ENCODE results near the gene PGAP6. TPM values are rescaled to one million over a fixed set of nuclear protein-coding genes. Genes with fewer than 3 reads are reported as not detected.
"Not testable (repeated sequence)": the region's sequence is repeated elsewhere in the genome, so short reads cannot be mapped to it uniquely, and the experiment has no call there.

Gene PGAP6
- total RNA-seq (2014; rRNA removed; shearing (Covaris generic)), result 34.9 and 39.7 TPM in 2 replicates

- H3K36me3 ChIP-seq, result peaks cover 25% of the 10 kb centered on the region
- no peak for DNase-seq (ENCODE audit: low read depth in 1 of 2, low spot score in 2 of 2)
- H3K4me3 ChIP-seq, result peak within 1 kb of the TSS; percentile 66
- H3K27ac ChIP-seq, result 0 out of 2 replicates have a peak within 1 kb of the TSS, but pooled peaks have one; percentile 18
- peaks cover 13% of the 10 kb centered on the region for H3K4me1 ChIP-seq (replicated peaks)
- H3K27me3 ChIP-seq (replicated peaks), result no peaks in the 10 kb centered on the region
- no peaks in the 10 kb centered on the region for H3K9me3 ChIP-seq (replicated peaks)
Observed at GRCh38 chr16:381789-382717, at the start of gene PGAP6. PGAP6 (minus strand) TSS chr16:381978; CDS start chr16:381821, 157 bp downstream.

GRCh38 chr16:430904-431303 is 49.1 kb upstream of the PGAP6 start:
- no peak overlapping the region for H3K27ac ChIP-seq
- no peak for DNase-seq (ENCODE audit: low read depth in 1 of 2, low spot score in 2 of 2)
- no peaks in the 10 kb centered on the region for H3K27me3 ChIP-seq (replicated peaks)
- H3K36me3 ChIP-seq, result peaks cover 5% of the 10 kb centered on the region; the same call in 1 of the 2 replicates
- H3K4me1 ChIP-seq (replicated peaks), result peaks cover 12% of the 10 kb centered on the region
- H3K9me3 ChIP-seq (replicated peaks), result no peaks in the 10 kb centered on the region
- H3K4me3 ChIP-seq, result no peak overlapping the region

GRCh38 chr16:427250-427649 is 45.5 kb upstream of the PGAP6 start:
- no peak for DNase-seq (ENCODE audit: low read depth in 1 of 2, low spot score in 2 of 2)
- Histone ChIP-seq H3K9me3 (replicated peaks) (no peaks in the 10 kb centered on the region), H3K4me1 (replicated peaks) (peaks cover 42% of the 10 kb centered on the region), H3K27ac (no peak overlapping the region), H3K27me3 (replicated peaks) (no peaks in the 10 kb centered on the region), H3K36me3 (peaks cover 5% of the 10 kb centered on the region; the same call in 1 of the 2 replicates), H3K4me3 (no peak overlapping the region; the same call in 1 of the 2 replicates)

- peaks cover 42% of the 10 kb centered on the region for H3K4me1 ChIP-seq (replicated peaks)
- H3K27ac ChIP-seq, result no peak overlapping the region
- no peaks in the 10 kb centered on the region for H3K27me3 ChIP-seq (replicated peaks)
- H3K4me3 ChIP-seq, result peak overlapping the region; percentile 52
- H3K9me3 ChIP-seq (replicated peaks), result no peaks in the 10 kb centered on the region
- H3K36me3 ChIP-seq, result peaks cover 5% of the 10 kb centered on the region; the same call in 1 of the 2 replicates
- DNase-seq (ENCODE audit: low read depth in 1 of 2, low spot score in 2 of 2), result no peak
Observed at GRCh38 chr16:426906-427249, 45.1 kb upstream of the PGAP6 start.

GRCh38 chr16:426115-426905 is 44.5 kb upstream of the PGAP6 start:
- H3K27ac ChIP-seq, result no peak overlapping the region
- H3K4me3 ChIP-seq, result peak overlapping the region; percentile 52
- no peaks in the 10 kb centered on the region for H3K27me3 ChIP-seq (replicated peaks)
- peaks cover 5% of the 10 kb centered on the region; the same call in 1 of the 2 replicates for H3K36me3 ChIP-seq
- peaks cover 42% of the 10 kb centered on the region for H3K4me1 ChIP-seq (replicated peaks)
- no peaks in the 10 kb centered on the region for H3K9me3 ChIP-seq (replicated peaks)
- peak in 1 of 2 experiments; percentile 23 for DNase-seq (ENCODE audit: low read depth in 1 of 2, low spot score in 2 of 2)

- no peak overlapping the region for H3K27ac ChIP-seq
- H3K9me3 ChIP-seq (replicated peaks), result no peaks in the 10 kb centered on the region
- DNase-seq (ENCODE audit: low read depth in 1 of 2, low spot score in 2 of 2), result no peak
- H3K4me1 ChIP-seq (replicated peaks), result peaks cover 42% of the 10 kb centered on the region
- peak overlapping the region; percentile 52 for H3K4me3 ChIP-seq
- no peaks in the 10 kb centered on the region for H3K27me3 ChIP-seq (replicated peaks)
- H3K36me3 ChIP-seq, result peaks cover 5% of the 10 kb centered on the region; the same call in 1 of the 2 replicates
Observed at GRCh38 chr16:425740-426114, 43.9 kb upstream of the PGAP6 start.

- DNase-seq (ENCODE audit: low read depth in 1 of 2, low spot score in 2 of 2), result peak; percentile 80 to 86
Observed at GRCh38 chr16:425082-425718, 43.4 kb upstream of the PGAP6 start, which contains the start of gene RAB11FIP3. RAB11FIP3 (plus strand) TSS chr16:425649; CDS start chr16:426007, 358 bp downstream.

GRCh38 chr16:424623-425081 is 42.9 kb upstream of the PGAP6 start:
- Histone ChIP-seq H3K4me1 (replicated peaks) (peaks cover 42% of the 10 kb centered on the region), H3K4me3 (peak overlapping the region; percentile 52), H3K36me3 (peaks cover 5% of the 10 kb centered on the region; the same call in 1 of the 2 replicates), H3K9me3 (replicated peaks) (no peaks in the 10 kb centered on the region), H3K27me3 (replicated peaks) (no peaks in the 10 kb centered on the region), H3K27ac (peak overlapping the region; percentile 22; the same call in 1 of the 2 replicates)
- DNase-seq (ENCODE audit: low read depth in 1 of 2, low spot score in 2 of 2), result no peak

More at GRCh38 chr16:425082-425718, 43.4 kb upstream of the PGAP6 start, which contains the start of gene RAB11FIP3:
- Histone ChIP-seq H3K4me3 (peak within 1 kb of the TSS; percentile 52), H3K9me3 (replicated peaks) (no peaks in the 10 kb centered on the region), H3K27me3 (replicated peaks) (no peaks in the 10 kb centered on the region), H3K36me3 (peaks cover 5% of the 10 kb centered on the region; the same call in 1 of the 2 replicates), H3K4me1 (replicated peaks) (peaks cover 42% of the 10 kb centered on the region), H3K27ac (peak within 1 kb of the TSS; percentile 22; the same call in 1 of the 2 replicates)

GRCh38 chr16:424033-424622 is 42.4 kb upstream of the PGAP6 start:
- Histone ChIP-seq H3K27me3 (replicated peaks) (no peaks in the 10 kb centered on the region), H3K4me1 (replicated peaks) (peaks cover 42% of the 10 kb centered on the region), H3K4me3 (peak overlapping the region; percentile 52), H3K27ac (peak overlapping the region; percentile 32), H3K9me3 (replicated peaks) (no peaks in the 10 kb centered on the region), H3K36me3 (peaks cover 5% of the 10 kb centered on the region; the same call in 1 of the 2 replicates)
- peak; percentile 84 to 88 for DNase-seq (ENCODE audit: low read depth in 1 of 2, low spot score in 2 of 2)

GRCh38 chr16:422179-422578 is 40.4 kb upstream of the PGAP6 start:
- not testable (repeated sequence) for DNase-seq (ENCODE audit: low read depth in 1 of 2, low spot score in 2 of 2); H3K27ac ChIP-seq; H3K9me3 ChIP-seq (replicated peaks); H3K36me3 ChIP-seq; H3K27me3 ChIP-seq (replicated peaks); H3K4me3 ChIP-seq
- peaks cover 40% of the 10 kb centered on the region for H3K4me1 ChIP-seq (replicated peaks)

GRCh38 chr16:415170-415498 is 33.4 kb upstream of the PGAP6 start:
- H3K27me3 ChIP-seq (replicated peaks); H3K36me3 ChIP-seq; DNase-seq (ENCODE audit: low read depth in 1 of 2, low spot score in 2 of 2); H3K9me3 ChIP-seq (replicated peaks); H3K27ac ChIP-seq; H3K4me1 ChIP-seq (replicated peaks); H3K4me3 ChIP-seq: not testable (repeated sequence)

- Histone ChIP-seq H3K27ac (no peak overlapping the region), H3K36me3 (no peaks in the 10 kb centered on the region), H3K9me3 (replicated peaks) (no peaks in the 10 kb centered on the region), H3K27me3 (replicated peaks) (no peaks in the 10 kb centered on the region), H3K4me1 (replicated peaks) (no peaks in the 10 kb centered on the region), H3K4me3 (no peak overlapping the region)
- DNase-seq (ENCODE audit: low read depth in 1 of 2, low spot score in 2 of 2), result no peak
Observed at GRCh38 chr16:414395-415169, 32.8 kb upstream of the PGAP6 start.
